GM18517 (cell line): ENCODE data around the gene PLEKHA4.
A peak's percentile ranks its signal among the peaks of the same experiment; 100 is the strongest.
"Not testable (repeated sequence)": the region's sequence is repeated elsewhere in the genome, so short reads cannot be mapped to it uniquely, and the experiment has no call there.

Experiments used
- ATAC-seq: cut with Tn5 transposase; IDR thresholded peaks from one replicate; pipeline ENCODE4 v1.9.1; 2021; ENCODE audit warnings: mild to moderate bottlenecking, moderate library complexity; ENCODE audit not compliant: unreplicated experiment

The PLEKHA4 gene

DNA sequence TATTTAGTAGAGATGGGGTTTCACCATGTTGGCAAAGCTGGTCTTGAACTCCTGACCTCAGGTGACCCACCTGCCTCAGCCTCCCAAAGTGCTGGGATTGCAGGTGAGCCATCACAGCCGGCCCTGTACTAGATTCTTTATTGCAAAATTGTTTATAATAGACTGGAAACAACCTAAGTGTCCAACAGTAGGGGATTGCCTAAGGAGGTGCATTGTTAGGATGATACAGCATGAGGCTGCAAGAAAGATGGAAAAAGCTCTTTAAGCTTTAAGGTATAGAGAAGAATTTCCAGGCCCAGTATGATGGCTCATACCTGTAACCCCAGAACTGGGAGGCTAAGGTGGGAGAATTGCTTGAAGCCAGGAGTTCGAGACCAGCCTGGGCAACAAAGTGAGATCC, 65.8 kb downstream of the PLEKHA4 start:
- no peak for ATAC-seq

DNA sequence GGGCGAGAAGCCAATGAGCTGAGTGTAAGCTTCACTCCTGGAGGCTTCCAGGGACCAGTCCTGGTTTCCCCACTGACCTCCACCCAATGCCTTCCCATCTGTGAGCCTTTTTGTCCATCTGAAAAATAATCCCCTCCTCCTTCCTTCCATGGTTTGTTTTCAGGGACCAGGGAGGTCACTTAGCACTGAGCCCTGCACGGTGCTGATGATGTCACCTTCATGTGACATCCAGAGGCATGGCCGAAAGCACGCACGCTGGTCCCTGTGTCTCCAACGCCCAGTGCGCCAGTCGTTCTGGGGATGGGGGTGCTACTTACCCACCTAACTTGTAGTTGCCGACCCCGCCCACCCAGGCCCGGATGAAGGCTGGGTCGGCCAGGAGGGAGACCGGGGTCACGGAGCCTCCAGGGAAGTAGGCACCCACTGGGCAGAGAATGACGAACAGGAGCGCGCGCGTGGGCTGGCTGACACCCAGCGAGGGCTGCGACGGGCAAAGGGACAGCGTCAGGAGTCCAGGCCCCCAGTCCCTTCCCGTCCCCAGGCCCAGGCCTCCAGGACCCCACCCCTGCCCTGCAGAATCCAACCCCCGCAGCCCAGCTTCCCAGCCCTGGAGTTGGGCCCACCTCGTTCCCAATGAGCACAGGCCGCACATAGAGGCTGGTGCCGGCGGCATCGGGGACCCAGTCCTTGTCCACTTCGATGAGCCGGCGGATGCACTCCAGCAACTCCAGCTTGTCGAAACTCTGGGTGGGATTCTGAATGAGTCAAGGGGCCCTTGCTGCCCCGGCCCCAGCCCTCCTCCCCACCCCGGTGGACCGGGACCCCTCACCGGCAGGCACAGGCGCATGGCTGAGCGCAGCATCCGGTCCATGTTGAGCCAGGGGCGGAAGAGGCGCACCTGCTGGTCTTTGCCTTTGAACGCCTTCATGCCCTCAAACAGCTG, 68.8 kb downstream of the PLEKHA4 start:
- no peak for ATAC-seq

DNA sequence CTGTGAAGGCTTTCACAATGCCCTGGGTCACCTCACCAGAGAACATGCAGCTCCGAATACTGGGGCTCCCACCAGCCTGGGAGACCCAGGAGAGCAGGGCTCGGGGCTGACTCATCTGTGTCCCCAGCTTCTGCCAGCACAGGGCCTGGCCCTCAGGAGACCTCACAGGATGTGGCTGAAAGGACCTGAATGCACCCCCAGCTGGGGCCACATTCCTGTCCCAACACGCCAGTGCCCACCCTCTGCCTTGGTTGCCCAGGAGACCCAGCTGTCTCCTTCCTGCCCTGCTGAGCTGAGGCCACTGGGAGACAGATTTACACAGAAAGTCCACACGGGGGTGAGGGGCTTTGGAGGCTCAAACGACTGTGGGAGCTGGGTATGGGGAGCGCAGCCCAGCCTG, 69.5 kb downstream of the PLEKHA4 start:
- ATAC-seq: no peak

DNA sequence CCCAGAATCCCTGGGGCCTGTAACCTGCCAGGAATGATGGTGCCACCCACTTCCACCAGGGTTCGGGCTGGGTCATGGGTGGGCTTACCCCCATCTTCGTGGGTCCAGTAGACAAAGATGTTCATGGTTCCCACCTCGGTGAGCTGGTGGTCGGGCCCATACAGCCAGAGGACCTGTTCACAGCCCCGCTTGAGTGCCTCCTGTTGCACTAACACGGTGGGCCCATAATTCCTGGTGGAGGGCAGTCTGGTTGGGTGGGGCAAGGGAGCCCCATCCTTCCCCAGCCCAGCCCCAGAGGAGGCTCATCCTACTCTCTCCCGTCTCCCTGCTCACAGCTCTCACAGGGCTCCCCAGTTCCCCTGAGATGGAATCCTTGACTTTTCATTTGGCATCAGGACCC, 71.3 kb downstream of the PLEKHA4 start:
- ATAC-seq: no peak

DNA sequence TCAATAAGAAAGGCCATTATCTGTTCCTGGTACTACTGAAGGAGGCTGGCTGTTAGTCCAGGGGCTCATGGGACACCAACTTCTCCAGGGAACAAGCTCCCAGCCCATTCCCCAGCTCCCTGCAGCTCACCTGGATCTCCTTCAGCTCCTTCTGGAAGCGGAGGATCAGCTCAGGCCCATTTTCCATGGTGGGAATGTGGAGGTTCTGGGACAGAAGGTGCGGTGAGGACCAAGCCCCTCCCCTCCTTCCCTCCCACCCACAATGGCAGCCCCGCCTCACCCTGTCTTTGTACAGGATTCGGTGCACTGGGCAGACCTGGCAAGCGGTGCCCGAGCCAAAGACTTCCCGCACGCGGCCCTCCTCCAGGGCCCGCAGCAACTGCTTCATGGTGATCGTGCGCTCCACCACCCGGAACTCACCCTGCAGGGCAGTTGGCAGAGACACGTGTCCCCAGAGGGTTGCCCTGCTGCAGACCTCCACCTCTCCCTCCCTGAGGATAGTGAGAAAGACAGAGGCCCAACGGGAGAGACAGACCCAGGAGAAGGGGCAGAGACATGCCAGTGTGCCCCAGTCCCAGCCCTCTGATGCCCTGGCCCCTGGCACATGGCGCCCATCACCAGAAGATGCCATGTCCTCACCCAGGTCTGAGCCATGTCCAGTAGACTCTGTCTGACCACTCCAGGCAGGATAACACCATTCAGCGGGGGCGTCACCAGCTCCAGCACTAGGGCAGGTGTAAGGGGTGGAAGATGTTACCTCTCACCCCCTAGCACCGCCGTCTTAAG, 71.9 kb downstream of the PLEKHA4 start:
- no peak for ATAC-seq

DNA sequence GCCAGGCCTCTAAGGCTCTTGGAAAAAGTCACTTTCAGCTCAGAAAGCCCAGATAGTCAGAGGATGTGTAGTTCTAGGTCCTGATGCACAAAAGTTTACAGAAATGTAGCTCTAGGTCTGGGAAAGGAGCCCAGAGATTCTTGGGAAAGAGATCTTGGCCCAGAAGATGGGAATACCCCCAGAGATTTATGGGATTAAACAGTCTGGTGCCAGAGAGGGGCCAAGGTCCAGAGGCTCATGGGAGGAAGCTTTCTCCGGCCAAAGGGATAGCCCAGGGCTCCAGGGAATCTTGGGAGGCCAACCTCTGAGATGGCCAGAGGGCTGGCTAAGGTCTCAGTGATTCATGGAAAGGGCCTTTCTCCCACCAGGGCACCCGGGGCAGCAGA, 72.7 kb downstream of the PLEKHA4 start:
- ATAC-seq: no peak

DNA sequence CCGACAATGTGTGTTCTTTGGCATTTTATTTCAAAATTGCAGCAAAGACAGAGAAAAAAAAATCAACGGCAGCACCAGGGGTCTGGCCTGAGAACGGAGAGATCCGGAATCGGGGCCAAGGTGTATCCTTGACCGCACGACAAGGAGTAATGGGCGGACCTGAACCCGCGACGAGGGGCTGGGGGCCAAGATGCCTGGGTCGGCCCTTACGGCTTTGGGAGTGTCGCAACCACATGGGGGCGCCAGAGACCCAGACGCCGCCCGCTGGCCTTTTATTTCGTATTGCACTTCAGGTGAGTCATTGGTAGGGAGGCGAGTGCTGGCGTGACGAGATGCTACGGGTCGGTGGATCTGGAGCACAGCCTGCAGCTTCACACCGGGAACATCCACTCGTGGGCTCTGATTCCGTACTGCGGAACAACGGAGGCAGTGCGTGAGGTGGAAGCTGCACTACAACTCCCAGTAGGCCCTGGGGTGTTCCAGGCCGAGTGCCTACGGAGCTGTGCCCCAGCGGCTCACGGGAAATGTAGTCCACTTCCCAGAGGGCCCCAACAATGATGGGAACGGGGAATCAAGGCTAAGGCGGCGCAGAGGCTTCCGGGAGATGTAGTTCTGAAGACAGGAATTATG, 73.2 kb downstream of the PLEKHA4 start:
- ATAC-seq: peak; percentile 75

DNA sequence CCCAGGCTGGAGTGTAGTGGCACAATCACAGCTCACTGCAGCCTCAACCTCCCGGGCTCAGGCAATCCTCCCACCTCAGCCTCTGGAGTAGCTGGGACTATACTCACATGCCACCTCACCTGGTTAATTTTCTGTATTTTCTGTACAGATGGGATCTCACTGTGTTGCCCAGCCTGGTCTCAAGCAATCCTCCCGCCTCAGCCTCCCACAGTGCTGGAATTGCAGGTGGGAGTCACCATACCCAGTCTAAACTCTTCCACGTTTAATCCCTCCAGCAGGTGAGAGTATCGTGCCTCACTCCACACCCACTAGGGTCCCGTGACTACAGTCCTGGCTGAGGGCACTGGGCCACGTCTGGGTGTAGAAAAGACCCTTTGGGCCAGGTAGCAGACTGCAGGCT, 74.1 kb downstream of the PLEKHA4 start:
- no peak for ATAC-seq

DNA sequence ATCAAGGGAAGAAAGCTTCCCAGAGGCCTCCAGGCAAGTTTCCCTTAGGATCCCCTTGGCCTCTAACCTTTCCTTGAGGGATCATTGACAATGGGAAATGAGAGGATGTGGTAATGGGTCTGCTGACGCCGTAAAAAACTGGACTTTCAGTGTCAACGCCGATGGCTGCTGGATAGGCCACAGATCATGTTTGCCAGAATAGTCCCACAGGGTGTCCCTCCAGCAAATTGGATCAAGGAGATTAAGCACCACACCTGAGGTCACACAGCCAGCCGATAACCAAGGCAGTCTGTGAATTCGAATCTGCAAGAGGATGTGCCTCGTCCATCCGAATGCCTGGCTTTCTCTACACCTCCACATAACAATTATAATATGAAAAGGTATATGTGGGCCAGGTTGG, 75.1 kb downstream of the PLEKHA4 start:
- ATAC-seq: no peak

DNA sequence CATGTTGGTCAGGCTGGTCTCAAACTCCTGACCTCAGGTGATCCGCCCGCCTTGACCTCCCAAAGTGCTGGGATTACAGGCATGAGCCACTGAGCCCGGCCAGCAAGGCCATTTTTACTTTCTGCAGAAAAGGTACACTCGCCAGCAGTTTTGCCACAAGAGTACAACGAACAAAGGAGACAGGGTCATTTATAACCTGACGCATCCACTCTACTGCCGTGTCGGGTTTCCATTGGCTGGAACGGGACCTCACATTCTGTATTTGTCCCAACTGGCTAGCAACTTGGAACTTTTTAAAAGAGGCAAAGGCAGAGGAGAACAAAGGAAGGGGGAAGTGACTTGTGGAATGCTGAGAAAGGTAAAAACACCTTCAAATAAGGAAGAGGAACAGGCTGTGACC, 81.1 kb downstream of the PLEKHA4 start:
- ATAC-seq: not testable (repeated sequence)
